Spleen (tissue), 11 donors: Measurements from ENCODE around the gene C2orf49. TPM values are rescaled to one million over a fixed set of nuclear protein-coding genes. Genes with fewer than 3 reads are reported as not detected.

ENCODE experiments used
- DNase-seq: peaks from one replicate; pipeline ENCODE4 v3.0.0-alpha.2; 2020
- H3K27ac ChIP-seq, 8 donors: fragments of 200-600 bp; sonication (generic) in 7 of 8; 1 replicate in 4 of 8; 2 replicates in 4 of 8; pipeline versions ENCODE4 v1.5.0 to v1.8.0; 2016 to 2021; ENCODE audit warnings: inconsistent platforms in 4 of 8, mild to moderate bottlenecking in 4 of 8, moderate library complexity in 1 of 8
- H3K27me3 ChIP-seq, 7 donors: fragments of 200-600 bp; sonication (generic) in 6 of 7; replicated peaks in 1 of 7; 1 replicate in 4 of 7; 2 replicates in 3 of 7; pipeline versions ENCODE4 v1.5.0 to v1.8.0; 2016 to 2021; ENCODE audit warnings: inconsistent platforms in 3 of 7, mild to moderate bottlenecking in 1 of 7
- H3K36me3 ChIP-seq, 6 donors: fragments of 200-600 bp; sonication (generic) in 5 of 6; 1 replicate in 4 of 6; 2 replicates in 2 of 6; pipeline versions ENCODE4 v1.5.0 to v1.8.0; 2016 to 2021; ENCODE audit warnings: inconsistent platforms in 2 of 6
- H3K4me1 ChIP-seq, 6 donors: fragments of 200-600 bp; sonication (generic) in 5 of 6; 1 replicate in 3 of 6; 2 replicates in 3 of 6; pipeline versions ENCODE4 v1.5.0 to v1.8.0; 2016 to 2021; ENCODE audit warnings: inconsistent platforms in 3 of 6
- H3K4me3 ChIP-seq, 8 donors: fragments of 200-600 bp; sonication (generic) in 7 of 8; 1 replicate in 4 of 8; 2 replicates in 4 of 8; pipeline versions ENCODE4 v1.5.0 to v1.8.0; 2016 to 2021; ENCODE audit warnings: inconsistent platforms in 4 of 8, mild to moderate bottlenecking in 4 of 8, moderate library complexity in 2 of 8
- H3K9me3 ChIP-seq, 8 donors: fragments of 200-600 bp; sonication (generic) in 7 of 8; 1 replicate in 4 of 8; 2 replicates in 4 of 8; pipeline versions ENCODE4 v1.5.0 to v1.8.0; 2016 to 2021; ENCODE audit warnings: inconsistent platforms in 4 of 8
- POLR2A ChIP-seq, 3 donors: fragments of 450-650 bp; IDR thresholded peaks; one replicate each; pipeline ENCODE4 v1.5.1; 2017; ENCODE audit warnings: antibody characterized with exemption in 3 of 3, mild to moderate bottlenecking in 1 of 3
- POLR2AphosphoS5 ChIP-seq, 3 donors: sonication (generic); formaldehyde crosslinking; IDR thresholded peaks; one replicate each; pipeline ENCODE4 v1.5.1; 2017; ENCODE audit warnings: antibody characterized with exemption in 3 of 3
- WGBS, 5 donors: extraction: QIAGEN DNeasy Blood & Tissue Kit in 3 of 5; methylation state at CpG; one replicate each; pipeline versions ENCODE4 v1.1.5 to v1.1.7; 2013 to 2018; 5-methylcytosine and 5-hydroxymethylcytosine counted together
- intact Hi-C: fragments of 100-400 bp; cut with DNase I; formaldehyde crosslinking; loops from one replicate; pipeline ENCODE4 v1.15.0; 2023; ENCODE audit warnings: low total_unique reads
- polyA plus RNA-seq, 3 donors: library from polyadenylated mRNA; stranded (reverse); fragments of 200-250 nt; gene quantifications; one replicate each; pipeline ENCODE4 v1.2.1, GENCODE V29; 2013
- total RNA-seq, 7 donors: library from RNA; depleted of rRNA in 3 of 7; stranded (reverse); fragments of >200 nt in 3 of 7; fragmentation: NEBNext Ultra II Directional in 4 of 7; extraction: Animal tissue kit (Norgen Biotek cat#: 25700) in 4 of 7; gene quantifications; one replicate each; pipeline versions ENCODE4 v1.1.0 to v1.2.1, GENCODE V29; 2016 to 2021
- TF ChIP-seq, protein P1 (sequence below), 11 experiments: fragments of 200-600 bp in 7 of 11; fragments of 450-650 bp in 4 of 11; sonication (generic) in 4 of 11; IDR thresholded peaks in 8 of 11; conservative IDR thresholded peaks in 3 of 11; 1 replicate in 7 of 11; 2 replicates in 4 of 11; pipeline versions ENCODE4 v1.4.0 to v1.8.0; 2016 to 2021; ENCODE audit warnings: antibody characterized with exemption in 11 of 11, inconsistent platforms in 4 of 11, mild to moderate bottlenecking in 1 of 11
- donor health status: healthy with polysubstance abuse.
- donor health status: DM: no; HTN: no; CAD: no; lungs with moderate emphysema.
- donor health status: DM: no; HTN: no; CAD: no.
- donor health status: Bipolar disorder and iron deficiency.
- donor health status: healthy.
- donor health status: DM: no; HTN: no; CAD: no.
- donor health status: DM: yes; HTN: yes; CAD: no.

C2orf49 gene
- total and polyA plus RNA-seq, 10 donors: 4.3 to 33.7 (median 17.2) TPM

DNA sequence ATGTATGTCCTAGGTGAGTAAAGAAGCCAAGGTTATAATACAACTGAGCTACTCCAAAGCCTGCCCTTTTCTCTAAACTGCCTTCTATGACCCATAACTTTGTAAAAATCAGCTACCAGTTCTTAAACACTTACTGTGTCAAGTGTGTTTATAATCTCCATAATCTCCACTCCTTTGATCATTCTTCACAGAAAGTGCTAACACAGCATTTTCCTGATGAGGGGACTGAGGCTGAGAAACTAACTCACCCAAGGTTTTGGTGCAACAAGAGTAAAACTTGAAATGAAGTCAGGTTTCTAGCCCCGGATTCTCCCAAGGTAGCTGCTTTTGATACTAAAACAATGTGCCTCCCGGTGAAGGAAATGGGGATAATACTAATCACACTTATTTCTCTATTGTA lies 1.9 kb upstream of the C2orf49 start:
- intact Hi-C loops: no loop called here
- no peak for DNase-seq
- Histone ChIP-seq H3K4me3 (peak overlapping the region in 1 of 8 donors; percentile 14), H3K4me1 (peaks cover 18 to 51% (median 31%) of the 10 kb centered on the region in 6 donors), H3K36me3 (peaks cover 0 to 25% (median 8%) of the 10 kb centered on the region in 6 donors), H3K9me3 (no peaks in the 10 kb centered on the region), H3K27me3 (no peaks in the 10 kb centered on the region), H3K27ac (no peak overlapping the region)
- TF ChIP-seq POLR2A (IDR thresholded peaks at IDR 0.05): no peak
- TF ChIP-seq, protein P1, sequence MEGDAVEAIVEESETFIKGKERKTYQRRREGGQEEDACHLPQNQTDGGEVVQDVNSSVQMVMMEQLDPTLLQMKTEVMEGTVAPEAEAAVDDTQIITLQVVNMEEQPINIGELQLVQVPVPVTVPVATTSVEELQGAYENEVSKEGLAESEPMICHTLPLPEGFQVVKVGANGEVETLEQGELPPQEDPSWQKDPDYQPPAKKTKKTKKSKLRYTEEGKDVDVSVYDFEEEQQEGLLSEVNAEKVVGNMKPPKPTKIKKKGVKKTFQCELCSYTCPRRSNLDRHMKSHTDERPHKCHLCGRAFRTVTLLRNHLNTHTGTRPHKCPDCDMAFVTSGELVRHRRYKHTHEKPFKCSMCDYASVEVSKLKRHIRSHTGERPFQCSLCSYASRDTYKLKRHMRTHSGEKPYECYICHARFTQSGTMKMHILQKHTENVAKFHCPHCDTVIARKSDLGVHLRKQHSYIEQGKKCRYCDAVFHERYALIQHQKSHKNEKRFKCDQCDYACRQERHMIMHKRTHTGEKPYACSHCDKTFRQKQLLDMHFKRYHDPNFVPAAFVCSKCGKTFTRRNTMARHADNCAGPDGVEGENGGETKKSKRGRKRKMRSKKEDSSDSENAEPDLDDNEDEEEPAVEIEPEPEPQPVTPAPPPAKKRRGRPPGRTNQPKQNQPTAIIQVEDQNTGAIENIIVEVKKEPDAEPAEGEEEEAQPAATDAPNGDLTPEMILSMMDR (IDR thresholded peaks at IDR 0.05 in 8 of 11, conservative IDR thresholded peaks at IDR 0.05 in 3 of 11): no peak
- TF ChIP-seq POLR2AphosphoS5 (IDR thresholded peaks at IDR 0.05): no peak
- whole genome bisulfite sequencing, 5 donors: 93 to 98% (median 96%) methylated on average over 2 of the region's 2 CpGs

DNA sequence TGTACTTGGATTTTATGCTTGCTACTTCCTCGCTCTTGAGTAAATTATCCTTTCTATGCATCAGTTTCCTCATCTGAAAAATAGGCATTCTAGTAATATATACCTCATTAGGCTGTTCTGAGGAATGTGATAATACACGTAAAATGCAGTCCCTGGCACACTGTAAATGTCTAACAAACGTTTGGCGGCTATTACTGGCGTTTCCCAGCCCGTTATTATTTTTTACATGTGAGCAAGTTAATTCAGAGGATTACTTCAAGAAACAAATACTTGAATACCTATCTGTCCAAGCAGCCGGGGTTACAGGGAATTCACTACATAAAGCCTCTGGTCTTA lies 586 bp upstream of the C2orf49 start:
- WGBS, 5 donors: 3 to 7% (median 4%) methylated on average over 7 of the region's 7 CpGs
- Histone ChIP-seq H3K36me3 (peaks cover 0 to 38% (median 21%) of the 10 kb centered on the region in 6 donors), H3K4me3 (peak overlapping the region; percentile 65 to 94 (median 78)), H3K27me3 (no peaks in the 10 kb centered on the region), H3K4me1 (peaks cover 18 to 54% (median 29%) of the 10 kb centered on the region in 6 donors), H3K9me3 (no peaks in the 10 kb centered on the region), H3K27ac (peak overlapping the region; percentile 90 to 97 (median 95))
- intact Hi-C loops: no loop called here
- no peak for DNase-seq
- TF ChIP-seq, protein P1 (IDR thresholded peaks at IDR 0.05 in 8 of 11, conservative IDR thresholded peaks at IDR 0.05 in 3 of 11): no peak
- TF ChIP-seq POLR2A (IDR thresholded peaks at IDR 0.05) (no peak), POLR2AphosphoS5 (IDR thresholded peaks at IDR 0.05) (no peak)

DNA sequence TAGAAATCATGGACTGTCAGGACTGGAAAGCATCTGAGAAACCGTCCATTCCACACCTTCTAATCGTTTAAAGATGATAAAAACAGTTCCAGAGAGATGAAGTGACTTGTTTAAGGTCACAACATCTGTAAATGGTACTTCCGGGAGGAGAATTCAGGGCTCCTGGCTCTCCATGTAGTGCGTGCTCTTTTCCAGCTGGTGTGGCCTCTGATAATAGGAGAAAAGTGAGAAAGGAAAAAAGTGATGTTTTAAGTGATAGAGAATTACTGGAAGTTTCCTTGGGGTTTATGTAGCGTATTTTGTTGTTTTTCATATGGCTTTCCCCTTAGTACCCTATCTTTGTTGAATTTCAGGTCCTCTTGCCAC lies 663 bp downstream of the C2orf49 start:
- no peaks in the 10 kb centered on the region for H3K9me3 ChIP-seq
- no peak for DNase-seq
- WGBS, 5 donors: 9 to 15% (median 11%) methylated on average over 5 of the region's 5 CpGs
- H3K36me3 ChIP-seq: peaks cover 0 to 50% (median 33%) of the 10 kb centered on the region in 6 donors
- H3K4me3 ChIP-seq: peak overlapping the region; percentile 65 to 94 (median 78)
- peak overlapping the region; percentile 90 to 97 (median 95) for H3K27ac ChIP-seq
- intact Hi-C loops: no loop called here
- peaks cover 18 to 59% (median 29%) of the 10 kb centered on the region in 6 donors for H3K4me1 ChIP-seq
- TF ChIP-seq POLR2AphosphoS5 (IDR thresholded peaks at IDR 0.05): no peak
- no peaks in the 10 kb centered on the region for H3K27me3 ChIP-seq

DNA sequence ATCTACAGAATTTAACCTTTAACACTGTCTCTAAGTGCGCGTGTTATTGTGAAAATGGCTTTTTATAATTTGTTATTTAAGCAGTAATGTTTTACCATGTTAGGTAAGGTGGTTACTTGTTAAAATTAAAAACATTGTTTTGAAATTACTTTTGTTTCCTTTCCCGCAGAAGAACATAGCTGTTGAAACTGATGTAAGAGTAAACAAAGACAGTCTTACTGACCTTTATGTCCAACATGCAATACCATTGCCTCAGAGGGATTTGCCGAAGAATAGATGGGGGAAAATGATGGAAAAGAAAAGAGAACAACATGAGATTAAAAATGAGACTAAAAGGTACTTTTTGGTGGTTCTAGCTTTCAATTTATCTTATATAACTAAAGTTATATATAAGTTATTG lies 2.1 kb downstream of the C2orf49 start:
- no peak for DNase-seq
- 88 to 91% (median 89%) methylated on average over 4 of the region's 4 CpGs for WGBS, 5 donors
- Histone ChIP-seq H3K9me3 (no peaks in the 10 kb centered on the region), H3K27me3 (no peaks in the 10 kb centered on the region), H3K4me3 (no peak overlapping the region), H3K27ac (no peak overlapping the region), H3K4me1 (peaks cover 18 to 59% (median 29%) of the 10 kb centered on the region in 6 donors), H3K36me3 (peaks cover 2 to 59% (median 43%) of the 10 kb centered on the region in 6 donors)
- TF ChIP-seq, protein P1 (IDR thresholded peaks at IDR 0.05 in 8 of 11, conservative IDR thresholded peaks at IDR 0.05 in 3 of 11): no peak
- TF ChIP-seq POLR2A (IDR thresholded peaks at IDR 0.05) (no peak), POLR2AphosphoS5 (IDR thresholded peaks at IDR 0.05) (no peak)
- intact Hi-C loops: no loop called here
